Measurements from ENCODE around the gene ASTL.
"Not testable (repeated sequence)": the region's sequence is repeated elsewhere in the genome, so short reads cannot be mapped to it uniquely, and the experiment has no call there.

ASTL gene

GRCh38 chr2:96088340-96089335 is 49.7 kb downstream of the ASTL start:
- H3K4me3 ChIP-seq (replicated peaks; ENCODE audit: low read depth, low read length): no peak overlapping the region
- no peak for DNase-seq (ENCODE audit: extremely low read depth, low read depth)
- no peak for TF ChIP-seq CTCF (IDR thresholded peaks at IDR 0.05; ENCODE audit: low read depth, low read length, missing control alignments)

GRCh38 chr2:96087130-96087529 is 51.2 kb downstream of the ASTL start:
- DNase-seq (ENCODE audit: extremely low read depth, low read depth): no peak
- no peak overlapping the region for H3K4me3 ChIP-seq (replicated peaks; ENCODE audit: low read depth, low read length)
- no peak for TF ChIP-seq CTCF (IDR thresholded peaks at IDR 0.05; ENCODE audit: low read depth, low read length, missing control alignments)

GRCh38 chr2:96085541-96086355 is 52.6 kb downstream of the ASTL start:
- no peak for DNase-seq (ENCODE audit: extremely low read depth, low read depth)
- no peak overlapping the region for H3K4me3 ChIP-seq (replicated peaks; ENCODE audit: low read depth, low read length)
- TF ChIP-seq CTCF (IDR thresholded peaks at IDR 0.05; ENCODE audit: low read depth, low read length, missing control alignments): no peak

- DNase-seq (ENCODE audit: extremely low read depth, low read depth); H3K4me3 ChIP-seq (replicated peaks; ENCODE audit: low read depth, low read length): not testable (repeated sequence)
Observed at GRCh38 chr2:96084858-96085518, 53.3 kb downstream of the ASTL start.

DNA sequence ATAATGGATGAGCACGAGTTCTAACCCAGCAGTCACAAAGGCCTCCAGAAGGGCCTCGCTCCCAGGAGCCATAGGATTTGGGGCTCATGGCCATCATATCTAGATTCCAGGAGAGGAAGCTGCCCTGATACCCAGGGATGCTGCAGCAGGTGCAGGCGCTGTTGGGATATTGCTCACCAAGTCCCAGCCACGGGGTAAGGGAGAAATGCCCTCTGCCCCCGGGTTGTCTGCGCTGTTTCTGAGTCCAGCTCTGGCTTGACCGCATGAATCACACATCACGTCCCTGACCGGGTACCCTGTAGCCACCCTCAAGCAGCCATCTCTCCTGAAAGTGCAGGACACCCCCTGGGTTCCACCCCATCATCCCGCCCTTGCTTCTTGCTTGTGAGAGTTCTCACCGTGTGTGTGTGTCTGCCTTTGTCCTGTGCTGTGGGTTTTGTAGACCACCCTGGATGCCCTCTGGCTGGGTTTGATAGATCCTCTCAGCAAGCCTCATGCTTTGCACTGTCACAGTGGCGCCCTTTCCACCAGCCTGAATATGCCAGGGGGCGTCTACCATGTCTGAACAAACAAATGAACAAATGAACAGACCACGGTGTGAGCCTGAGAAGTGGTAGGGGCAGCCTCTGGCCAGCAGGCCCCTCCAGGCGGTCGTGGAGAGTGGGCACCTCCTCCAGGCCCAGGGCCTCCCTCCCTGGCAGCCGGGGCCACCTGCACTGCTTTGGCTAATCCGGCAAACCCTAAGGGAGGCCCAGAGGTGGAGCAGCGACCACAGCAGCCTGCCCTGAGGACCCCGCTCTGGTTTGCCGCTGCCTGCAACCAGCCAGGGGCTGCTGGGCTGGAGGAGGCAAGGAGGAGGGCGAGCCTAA is 54.1 kb downstream of the ASTL start:
- no peak for DNase-seq (ENCODE audit: extremely low read depth, low read depth)
- H3K4me3 ChIP-seq (replicated peaks; ENCODE audit: low read depth, low read length): no peak overlapping the region
- TF ChIP-seq CTCF (IDR thresholded peaks at IDR 0.05; ENCODE audit: low read depth, low read length, missing control alignments): no peak

DNA sequence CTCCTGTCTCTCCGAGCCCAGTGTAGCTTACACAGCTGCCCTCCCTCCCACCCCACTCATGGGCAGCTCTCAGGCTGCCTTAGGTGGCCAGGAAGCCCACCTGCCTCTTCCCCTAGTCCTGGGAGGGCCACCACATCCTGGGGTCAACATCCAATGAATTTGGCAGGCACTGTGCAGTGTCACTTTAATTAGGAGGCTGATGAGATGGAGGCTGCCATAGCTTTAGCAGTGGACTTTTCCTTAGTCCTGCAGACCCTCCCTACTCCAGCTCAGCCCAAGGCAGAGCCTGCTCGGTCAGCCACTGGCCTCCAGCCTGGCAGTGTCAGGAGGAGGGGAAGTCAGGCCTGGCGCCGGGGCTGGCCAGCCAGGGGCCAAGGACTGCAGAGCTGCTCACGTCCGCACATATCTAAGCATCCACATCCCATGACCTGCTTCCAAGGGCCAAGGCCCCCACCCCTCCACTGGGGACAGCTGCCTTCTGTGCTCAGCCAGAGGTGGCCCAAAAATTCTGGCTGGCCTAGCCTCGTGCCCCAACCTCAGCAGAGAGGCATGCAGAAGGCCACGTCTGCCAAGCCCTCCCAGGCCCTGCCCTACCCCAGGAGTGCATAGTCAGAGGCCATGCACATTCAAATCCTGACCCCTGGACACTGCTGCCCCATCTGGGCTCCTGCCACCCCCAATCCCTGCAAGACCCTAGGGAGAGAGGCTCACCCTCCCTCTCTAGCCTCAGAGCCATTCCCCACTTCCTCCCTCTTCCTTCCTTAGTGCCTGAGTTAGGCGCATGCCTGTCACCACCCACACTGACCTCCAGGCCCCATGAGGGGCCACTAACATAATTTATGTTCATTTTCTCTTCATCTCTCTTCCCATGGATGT is 55.0 kb downstream of the ASTL start:
- no peak overlapping the region for H3K4me3 ChIP-seq (replicated peaks; ENCODE audit: low read depth, low read length)
- no peak for TF ChIP-seq CTCF (IDR thresholded peaks at IDR 0.05; ENCODE audit: low read depth, low read length, missing control alignments)
- DNase-seq (ENCODE audit: extremely low read depth, low read depth): no peak
